ENCODE data around the gene AFG1L.

AFG1L gene

DNA sequence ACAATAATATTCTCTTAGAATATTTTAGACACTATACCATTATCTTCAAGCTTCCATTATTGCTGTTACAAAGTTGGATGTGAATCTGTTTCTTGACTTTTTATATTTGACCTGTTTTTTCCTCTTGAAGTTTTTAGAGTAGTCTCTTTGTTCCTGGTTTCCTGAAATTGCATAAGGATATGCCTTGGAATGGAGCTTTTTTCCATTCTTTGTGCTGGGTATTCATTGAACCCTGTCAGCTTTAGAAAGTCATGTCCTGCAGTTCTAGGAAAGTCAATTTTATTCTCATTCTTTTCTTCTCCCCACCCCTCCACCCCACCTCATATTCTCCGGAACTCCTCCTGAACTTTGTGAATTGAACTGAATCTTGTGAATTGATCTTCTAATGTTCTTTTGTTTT is 173.5 kb downstream of the AFG1L start:
- Histone ChIP-seq H3K27me3 (ENCODE audit: insufficient read depth, poor library complexity, severe bottlenecking) (no peaks in the 10 kb centered on the region), H3K4me3 (replicated peaks; ENCODE audit: insufficient read depth, low read length) (no peak overlapping the region), H3K27ac (replicated peaks) (no peak overlapping the region)
- TF ChIP-seq, protein P1, sequence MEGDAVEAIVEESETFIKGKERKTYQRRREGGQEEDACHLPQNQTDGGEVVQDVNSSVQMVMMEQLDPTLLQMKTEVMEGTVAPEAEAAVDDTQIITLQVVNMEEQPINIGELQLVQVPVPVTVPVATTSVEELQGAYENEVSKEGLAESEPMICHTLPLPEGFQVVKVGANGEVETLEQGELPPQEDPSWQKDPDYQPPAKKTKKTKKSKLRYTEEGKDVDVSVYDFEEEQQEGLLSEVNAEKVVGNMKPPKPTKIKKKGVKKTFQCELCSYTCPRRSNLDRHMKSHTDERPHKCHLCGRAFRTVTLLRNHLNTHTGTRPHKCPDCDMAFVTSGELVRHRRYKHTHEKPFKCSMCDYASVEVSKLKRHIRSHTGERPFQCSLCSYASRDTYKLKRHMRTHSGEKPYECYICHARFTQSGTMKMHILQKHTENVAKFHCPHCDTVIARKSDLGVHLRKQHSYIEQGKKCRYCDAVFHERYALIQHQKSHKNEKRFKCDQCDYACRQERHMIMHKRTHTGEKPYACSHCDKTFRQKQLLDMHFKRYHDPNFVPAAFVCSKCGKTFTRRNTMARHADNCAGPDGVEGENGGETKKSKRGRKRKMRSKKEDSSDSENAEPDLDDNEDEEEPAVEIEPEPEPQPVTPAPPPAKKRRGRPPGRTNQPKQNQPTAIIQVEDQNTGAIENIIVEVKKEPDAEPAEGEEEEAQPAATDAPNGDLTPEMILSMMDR (IDR thresholded peaks at IDR 0.05; ENCODE audit: insufficient read depth, low read length) = no peak
- no peak for TF ChIP-seq POLR2AphosphoS5 (IDR thresholded peaks at IDR 0.05; ENCODE audit: low read depth)
- no peak for TF ChIP-seq GABPA (IDR thresholded peaks at IDR 0.05; ENCODE audit: low read depth)
- TF ChIP-seq, protein P2, sequence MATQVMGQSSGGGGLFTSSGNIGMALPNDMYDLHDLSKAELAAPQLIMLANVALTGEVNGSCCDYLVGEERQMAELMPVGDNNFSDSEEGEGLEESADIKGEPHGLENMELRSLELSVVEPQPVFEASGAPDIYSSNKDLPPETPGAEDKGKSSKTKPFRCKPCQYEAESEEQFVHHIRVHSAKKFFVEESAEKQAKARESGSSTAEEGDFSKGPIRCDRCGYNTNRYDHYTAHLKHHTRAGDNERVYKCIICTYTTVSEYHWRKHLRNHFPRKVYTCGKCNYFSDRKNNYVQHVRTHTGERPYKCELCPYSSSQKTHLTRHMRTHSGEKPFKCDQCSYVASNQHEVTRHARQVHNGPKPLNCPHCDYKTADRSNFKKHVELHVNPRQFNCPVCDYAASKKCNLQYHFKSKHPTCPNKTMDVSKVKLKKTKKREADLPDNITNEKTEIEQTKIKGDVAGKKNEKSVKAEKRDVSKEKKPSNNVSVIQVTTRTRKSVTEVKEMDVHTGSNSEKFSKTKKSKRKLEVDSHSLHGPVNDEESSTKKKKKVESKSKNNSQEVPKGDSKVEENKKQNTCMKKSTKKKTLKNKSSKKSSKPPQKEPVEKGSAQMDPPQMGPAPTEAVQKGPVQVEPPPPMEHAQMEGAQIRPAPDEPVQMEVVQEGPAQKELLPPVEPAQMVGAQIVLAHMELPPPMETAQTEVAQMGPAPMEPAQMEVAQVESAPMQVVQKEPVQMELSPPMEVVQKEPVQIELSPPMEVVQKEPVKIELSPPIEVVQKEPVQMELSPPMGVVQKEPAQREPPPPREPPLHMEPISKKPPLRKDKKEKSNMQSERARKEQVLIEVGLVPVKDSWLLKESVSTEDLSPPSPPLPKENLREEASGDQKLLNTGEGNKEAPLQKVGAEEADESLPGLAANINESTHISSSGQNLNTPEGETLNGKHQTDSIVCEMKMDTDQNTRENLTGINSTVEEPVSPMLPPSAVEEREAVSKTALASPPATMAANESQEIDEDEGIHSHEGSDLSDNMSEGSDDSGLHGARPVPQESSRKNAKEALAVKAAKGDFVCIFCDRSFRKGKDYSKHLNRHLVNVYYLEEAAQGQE (IDR thresholded peaks at IDR 0.05; ENCODE audit: insufficient replicate concordance, low read depth) = no peak
- no peak for TF ChIP-seq SPI1 (IDR thresholded peaks at IDR 0.05; ENCODE audit: borderline replicate concordance, low read depth)
- DNase-seq (ENCODE audit: low read depth in 1 of 2, low spot score in 1 of 2) = no peak

DNA sequence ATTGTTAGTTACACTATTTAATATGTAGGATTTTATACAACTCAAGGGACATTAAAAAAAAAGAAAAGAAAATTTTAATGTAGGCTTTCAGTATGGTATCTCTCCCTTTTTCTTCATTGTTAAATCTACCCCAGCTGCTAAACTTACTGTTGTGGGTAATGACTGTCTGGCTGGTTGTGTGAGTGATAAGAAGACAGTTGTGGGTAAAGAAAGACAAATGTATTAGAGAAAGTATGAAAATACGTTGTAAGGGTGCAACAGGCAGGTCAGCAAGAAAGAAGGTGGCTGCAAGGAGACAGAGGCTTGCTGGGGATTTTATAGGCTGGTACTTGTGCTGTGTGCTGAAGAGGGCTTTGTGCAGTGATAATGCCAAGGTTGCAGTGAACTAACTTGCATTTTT is 174.5 kb downstream of the AFG1L start:
- DNase-seq (ENCODE audit: low read depth in 1 of 2, low spot score in 1 of 2) = no peak
- TF ChIP-seq, protein P2 (IDR thresholded peaks at IDR 0.05; ENCODE audit: insufficient replicate concordance, low read depth) = no peak
- TF ChIP-seq GABPA (IDR thresholded peaks at IDR 0.05; ENCODE audit: low read depth) (no peak), POLR2AphosphoS5 (IDR thresholded peaks at IDR 0.05; ENCODE audit: low read depth) (no peak)
- TF ChIP-seq, protein P1 (IDR thresholded peaks at IDR 0.05; ENCODE audit: insufficient read depth, low read length) = no peak
- Histone ChIP-seq H3K27me3 (ENCODE audit: insufficient read depth, poor library complexity, severe bottlenecking) (no peaks in the 10 kb centered on the region), H3K27ac (replicated peaks) (no peak overlapping the region), H3K4me3 (replicated peaks; ENCODE audit: insufficient read depth, low read length) (no peak overlapping the region)

DNA sequence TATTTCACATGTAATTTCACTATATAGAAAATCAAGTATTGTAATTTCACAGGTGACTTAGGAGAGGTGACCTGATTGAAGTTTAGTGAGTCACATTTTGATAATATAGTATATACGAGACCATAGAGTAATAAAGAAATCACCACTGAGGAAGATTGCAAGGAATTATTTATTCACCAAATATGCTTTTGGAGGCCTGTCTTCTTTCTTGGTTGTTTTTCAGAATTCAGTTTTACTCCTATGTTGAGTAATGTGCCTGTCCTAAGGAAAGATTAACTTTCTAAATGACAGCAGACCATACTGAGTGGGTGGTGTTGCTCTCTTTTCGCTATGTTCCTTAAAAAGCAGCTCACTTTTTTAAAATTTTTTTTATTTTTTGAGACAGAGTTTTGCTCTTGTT is 178.3 kb downstream of the AFG1L start:
- TF ChIP-seq, protein P2 (IDR thresholded peaks at IDR 0.05; ENCODE audit: insufficient replicate concordance, low read depth) = no peak
- TF ChIP-seq, protein P1 (IDR thresholded peaks at IDR 0.05; ENCODE audit: insufficient read depth, low read length) = no peak
- no peak for TF ChIP-seq GABPA (IDR thresholded peaks at IDR 0.05; ENCODE audit: low read depth)
- no peak for TF ChIP-seq POLR2AphosphoS5 (IDR thresholded peaks at IDR 0.05; ENCODE audit: low read depth)
- TF ChIP-seq SPI1 (IDR thresholded peaks at IDR 0.05; ENCODE audit: borderline replicate concordance, low read depth) = no peak
- no peak for DNase-seq (ENCODE audit: low read depth in 1 of 2, low spot score in 1 of 2)
- Histone ChIP-seq H3K27ac (replicated peaks) (no peak overlapping the region), H3K4me3 (replicated peaks; ENCODE audit: insufficient read depth, low read length) (no peak overlapping the region), H3K27me3 (ENCODE audit: insufficient read depth, poor library complexity, severe bottlenecking) (no peaks in the 10 kb centered on the region)

Measured in HL-60 (cell line).